ENCODE measurements around the gene MCM9.
"Not testable (repeated sequence)": the region's sequence is repeated elsewhere in the genome, so short reads cannot be mapped to it uniquely, and the experiment has no call there.

Gene MCM9

DNA sequence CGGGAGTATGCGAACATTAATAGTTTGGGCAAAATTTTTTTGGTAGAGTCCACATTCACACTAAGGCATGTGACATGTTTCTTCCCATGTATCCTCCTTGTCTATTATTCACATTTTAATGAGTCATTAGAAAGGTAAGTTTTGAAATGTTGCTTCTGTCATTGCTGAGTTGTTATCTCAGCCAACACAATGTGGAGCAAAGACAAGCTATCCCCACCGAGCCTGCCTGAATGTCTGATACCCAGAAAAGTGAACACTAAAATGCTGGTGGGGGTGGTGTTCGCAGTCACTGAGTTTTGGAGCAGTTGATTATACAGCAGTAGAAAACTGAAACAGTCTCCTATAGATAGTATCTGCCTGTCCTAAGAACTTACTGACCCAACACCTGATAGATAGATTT, 109.3 kb downstream of the MCM9 start:
- no peak for DNase-seq
- in situ Hi-C loops (cut with MboI; ENCODE audit: low pct_unique_long_range_greater_than_20kb, low sequenced_read_pairs) = no loop called here

DNA sequence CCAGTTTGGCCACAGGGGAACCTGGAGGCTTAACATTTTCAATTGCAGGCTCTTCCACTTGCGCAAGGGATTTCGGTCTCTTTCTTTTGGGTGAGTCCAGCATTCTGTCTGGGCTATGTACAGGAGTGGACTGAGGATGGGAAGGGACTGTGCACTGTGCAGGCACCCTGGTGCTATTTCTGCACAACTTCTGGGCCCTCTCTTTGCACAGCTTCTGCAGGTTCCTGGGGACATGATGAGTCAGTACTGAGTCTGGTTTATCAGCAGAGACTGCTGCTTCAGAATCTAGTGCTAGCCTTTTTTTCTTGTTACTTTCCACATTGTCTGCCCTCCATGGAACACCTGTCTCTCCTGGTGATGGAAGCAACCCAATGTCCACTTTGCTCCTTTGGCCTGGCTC, 119.5 kb downstream of the MCM9 start:
- in situ Hi-C loops (cut with MboI; ENCODE audit: low pct_unique_long_range_greater_than_20kb, low sequenced_read_pairs) = no loop called here
- no peak for DNase-seq

DNA sequence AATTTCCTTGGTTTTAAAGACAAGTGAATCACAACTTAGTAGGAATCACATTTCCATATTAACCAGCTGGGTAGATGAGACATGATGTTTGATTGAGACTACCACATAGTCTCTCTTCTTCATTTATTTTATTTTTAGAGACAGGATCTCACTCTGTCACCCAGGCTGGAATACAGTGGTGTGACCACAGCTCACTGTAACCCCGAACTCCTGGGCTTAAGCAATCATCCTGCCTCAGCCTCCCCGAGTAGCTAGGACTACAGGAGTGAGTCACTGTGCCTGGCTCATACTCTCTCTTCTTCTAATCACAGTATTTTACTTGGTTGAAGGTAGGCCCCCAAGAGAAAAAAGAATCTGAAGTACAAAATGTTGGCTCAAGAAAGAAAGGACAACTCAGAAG, 121.2 kb downstream of the MCM9 start:
- no peak for DNase-seq

DNA sequence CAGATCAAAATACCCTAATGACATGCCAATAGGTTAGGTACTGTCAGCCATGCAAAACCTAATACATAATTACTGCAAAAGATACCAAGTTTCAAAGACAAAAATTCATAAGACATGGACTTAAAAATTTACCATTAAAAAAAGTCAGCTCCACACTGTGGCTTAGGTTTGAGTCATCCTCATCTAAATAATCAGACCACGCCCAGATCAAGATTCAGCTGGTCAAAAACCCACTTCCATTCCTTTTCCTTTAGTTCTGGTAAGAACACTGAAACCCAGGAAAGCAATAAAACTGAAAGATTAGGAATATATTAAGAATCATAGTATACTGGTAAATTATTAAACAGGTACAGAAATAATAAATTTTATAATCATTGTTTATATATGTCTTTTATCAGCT, 122.0 kb downstream of the MCM9 start:
- in situ Hi-C loops (cut with MboI; ENCODE audit: low pct_unique_long_range_greater_than_20kb, low sequenced_read_pairs) = no loop called here
- DNase-seq = no peak

More for the DNA sequence above, 121.2 kb downstream of the MCM9 start:
- in situ Hi-C loops (cut with MboI; ENCODE audit: low pct_unique_long_range_greater_than_20kb, low sequenced_read_pairs) = no loop called here

DNA sequence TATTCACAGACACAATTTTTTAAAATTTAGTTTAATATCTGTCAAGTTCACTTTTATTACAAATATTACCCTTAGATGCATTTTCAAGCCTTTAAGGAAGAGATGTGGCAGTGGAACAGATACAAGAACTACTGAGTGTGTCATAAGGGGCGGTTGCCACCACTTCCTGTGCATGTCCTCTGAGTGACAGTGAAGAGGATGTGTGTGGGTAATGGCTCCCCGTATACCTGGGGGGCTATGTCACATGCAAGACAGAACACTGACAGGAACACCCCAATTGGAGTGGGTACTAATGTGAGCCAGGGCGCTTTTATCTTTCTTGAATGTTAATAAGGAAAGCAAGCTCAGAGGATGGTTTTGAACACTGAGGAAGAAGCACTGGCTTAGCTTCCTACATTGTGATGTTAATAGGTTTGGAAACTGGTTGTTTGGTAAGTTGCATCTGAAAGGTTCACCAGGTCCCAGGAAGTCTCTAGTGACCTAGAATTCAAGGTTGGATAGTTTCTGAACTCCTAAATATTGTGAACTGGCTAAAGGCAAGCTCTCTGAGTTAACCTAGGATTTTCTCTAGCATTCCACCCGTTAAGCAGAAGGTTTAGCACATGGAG, 124.4 kb downstream of the MCM9 start:
- in situ Hi-C loops (cut with MboI; ENCODE audit: low pct_unique_long_range_greater_than_20kb, low sequenced_read_pairs) = no loop called here
- DNase-seq = peak; percentile 66

DNA sequence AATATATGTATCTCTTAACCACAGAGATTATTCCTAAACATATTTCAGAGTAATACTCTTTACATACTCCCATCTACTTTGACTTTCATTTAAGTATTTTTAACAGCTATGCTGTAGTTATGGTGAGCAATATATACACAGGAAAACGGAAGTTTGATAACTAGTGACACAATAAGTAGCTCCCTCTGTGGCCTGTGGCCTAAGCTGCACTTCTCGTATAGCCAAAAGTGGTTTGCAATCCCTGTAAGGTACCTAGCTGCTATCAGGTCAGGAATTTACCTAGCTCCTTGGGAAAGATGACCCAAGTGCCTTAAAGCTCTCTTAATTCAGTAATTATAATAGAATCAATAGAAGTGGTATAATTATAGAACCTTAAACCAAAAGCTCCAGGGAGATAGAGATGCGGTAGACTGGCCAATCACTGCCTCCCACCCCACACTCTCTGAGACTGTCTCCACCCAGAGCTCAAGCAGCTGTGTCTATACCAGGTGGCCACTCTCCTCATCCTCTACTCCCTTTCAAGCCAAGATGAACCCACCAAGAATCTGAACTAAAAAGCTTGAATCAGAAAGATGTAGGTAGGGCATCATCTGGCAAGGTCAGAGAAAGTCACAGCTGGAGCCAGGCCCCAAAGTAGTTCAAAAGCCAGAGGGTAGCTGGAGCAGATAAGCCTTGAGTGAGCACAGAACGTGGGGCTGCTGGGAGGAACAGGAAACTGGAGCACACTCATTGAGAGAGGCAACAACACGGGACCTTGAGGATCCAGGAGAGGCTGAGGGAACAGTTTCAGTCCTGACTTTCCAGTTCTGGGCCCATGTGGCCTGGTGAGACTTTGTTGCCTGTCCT, 125.9 kb downstream of the MCM9 start:
- in situ Hi-C loops (cut with MboI; ENCODE audit: low pct_unique_long_range_greater_than_20kb, low sequenced_read_pairs) = no loop called here
- DNase-seq = peak; percentile 52

DNA sequence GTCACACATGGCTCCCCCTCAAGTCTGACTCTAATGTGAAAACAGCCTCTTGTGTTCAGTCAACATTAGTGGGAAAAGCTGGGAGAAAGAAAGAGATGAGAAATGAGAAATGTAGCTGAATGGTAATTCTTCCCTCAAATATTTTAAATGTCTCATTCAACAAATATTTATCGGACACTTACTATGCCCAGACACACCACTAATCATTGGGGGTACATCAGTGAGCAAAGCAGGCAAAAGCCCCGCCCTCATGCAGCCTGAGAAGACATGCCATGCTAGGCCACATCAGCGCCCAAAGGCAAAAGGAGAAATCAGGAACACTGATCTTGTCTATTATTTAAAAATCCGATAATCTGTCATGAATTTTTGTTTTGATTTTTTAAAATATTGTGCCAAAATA, 130.9 kb downstream of the MCM9 start:
- in situ Hi-C loops (cut with MboI; ENCODE audit: low pct_unique_long_range_greater_than_20kb, low sequenced_read_pairs) = no loop called here
- DNase-seq = no peak

DNA sequence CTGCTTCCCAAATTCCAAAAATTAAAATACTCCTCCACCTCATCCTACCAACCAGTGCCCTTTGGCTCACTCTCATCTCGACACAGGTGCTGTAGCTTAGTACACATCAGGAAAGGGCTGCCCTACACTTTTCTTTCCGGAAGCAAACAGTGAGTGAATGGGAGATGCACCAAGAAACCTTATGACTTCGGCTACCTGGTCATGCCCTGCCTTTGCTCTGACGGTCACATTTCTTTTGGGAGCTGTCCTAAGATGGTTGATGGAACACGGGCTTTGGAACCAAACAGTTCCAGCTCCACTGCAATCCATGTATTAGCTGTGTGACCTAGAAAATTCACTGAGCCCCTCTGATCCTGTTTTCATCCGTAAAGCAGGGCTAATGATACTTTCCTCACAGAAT, 133.7 kb downstream of the MCM9 start:
- no peak for DNase-seq
- in situ Hi-C loops (cut with MboI; ENCODE audit: low pct_unique_long_range_greater_than_20kb, low sequenced_read_pairs) = no loop called here

DNA sequence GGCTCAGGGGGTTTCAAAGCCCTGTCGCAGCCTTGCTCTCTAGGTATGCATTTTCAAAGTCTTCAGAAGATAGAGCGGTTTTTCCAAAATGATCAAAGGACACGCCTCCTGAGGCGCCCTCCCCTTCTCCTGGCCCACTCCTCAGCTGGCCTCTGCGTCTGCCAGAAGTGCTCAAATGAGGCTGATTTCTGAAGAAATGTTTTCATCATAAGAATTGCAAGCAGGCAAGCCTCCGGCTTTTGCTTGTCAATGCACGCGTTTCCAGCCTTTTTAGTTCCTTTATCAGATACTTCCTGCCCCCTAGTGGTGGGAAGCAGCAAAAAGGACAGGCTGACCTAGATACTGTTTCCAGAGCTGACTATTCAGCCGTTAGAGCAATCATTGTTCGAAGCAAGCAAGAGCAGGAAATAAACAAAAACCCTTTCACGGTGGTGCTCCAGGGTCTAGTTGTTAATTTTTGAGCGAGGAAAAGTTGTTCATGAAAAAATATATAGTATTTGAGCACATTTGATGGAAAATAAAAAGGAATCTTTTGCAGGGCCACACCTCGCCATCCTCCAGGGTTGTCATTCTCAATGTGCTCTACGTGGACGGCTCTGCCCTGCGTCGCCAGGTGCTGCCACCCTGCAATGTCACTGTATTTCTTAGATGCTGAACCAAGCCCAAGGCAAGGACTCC, 134.4 kb downstream of the MCM9 start:
- in situ Hi-C loops (cut with MboI; ENCODE audit: low pct_unique_long_range_greater_than_20kb, low sequenced_read_pairs) = no loop called here
- DNase-seq = peak; percentile 91

DNA sequence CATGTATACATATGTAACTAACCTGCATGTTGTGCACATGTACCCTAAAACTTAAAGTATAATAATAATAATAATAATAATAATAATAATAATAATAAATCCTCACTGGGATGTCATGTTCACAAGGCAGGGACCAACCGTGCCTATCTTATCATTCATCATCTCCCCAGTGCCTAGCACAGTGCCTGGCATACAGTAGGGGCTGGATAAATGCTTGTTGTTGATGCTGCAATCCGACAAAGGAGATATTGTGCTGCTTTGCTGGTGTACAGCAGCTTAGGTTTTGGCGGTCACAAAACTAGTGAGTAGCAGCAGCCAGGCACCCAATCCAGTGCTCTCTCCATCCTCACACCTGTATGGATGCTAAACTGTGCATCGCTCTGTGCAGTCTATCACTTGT, 135.1 kb downstream of the MCM9 start:
- in situ Hi-C loops (cut with MboI; ENCODE audit: low pct_unique_long_range_greater_than_20kb, low sequenced_read_pairs) = no loop called here
- no peak for DNase-seq

DNA sequence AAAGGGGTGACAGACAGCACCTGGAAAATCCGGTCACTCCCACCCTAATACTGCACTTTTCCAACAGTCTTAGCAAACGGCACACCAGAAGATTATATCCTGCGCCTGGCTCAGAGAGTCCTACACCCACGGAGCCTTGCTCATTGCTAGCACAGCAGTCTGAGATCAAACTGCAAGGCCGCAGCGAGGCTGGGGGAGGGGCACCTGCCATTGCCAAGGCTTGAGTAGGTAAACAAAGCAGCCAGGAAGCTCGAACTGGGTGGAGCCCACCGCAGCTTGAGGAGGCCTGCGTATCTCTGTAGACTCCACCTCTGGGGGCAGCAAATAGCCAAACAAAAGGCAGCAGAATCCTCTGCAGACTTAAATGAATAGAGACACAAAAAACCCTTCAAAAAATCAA, 138.4 kb downstream of the MCM9 start:
- peak; percentile 30 for DNase-seq
- in situ Hi-C loops (cut with MboI; ENCODE audit: low pct_unique_long_range_greater_than_20kb, low sequenced_read_pairs) = not testable (repeated sequence)

DNA sequence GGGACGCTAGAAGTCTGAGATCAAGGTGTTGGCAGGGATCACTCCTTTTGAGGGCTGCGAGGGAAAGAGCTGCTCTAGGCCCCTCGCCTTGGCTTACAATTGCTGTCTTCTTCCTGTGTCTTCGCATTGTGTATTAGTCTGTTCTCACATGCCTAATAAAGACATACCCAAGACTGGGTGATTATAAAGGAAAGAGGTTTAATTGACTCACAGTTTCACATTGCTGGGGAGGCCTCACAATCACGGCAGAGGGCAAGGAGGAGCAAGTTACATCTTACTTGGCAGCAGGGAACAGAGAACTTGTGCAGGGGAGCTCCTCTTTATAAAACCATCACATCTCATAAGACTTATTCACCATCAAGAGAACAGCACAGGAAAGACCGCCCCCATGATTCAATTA, 143.5 kb downstream of the MCM9 start:
- in situ Hi-C loops (cut with MboI; ENCODE audit: low pct_unique_long_range_greater_than_20kb, low sequenced_read_pairs) = no loop called here
- DNase-seq = no peak

DNA sequence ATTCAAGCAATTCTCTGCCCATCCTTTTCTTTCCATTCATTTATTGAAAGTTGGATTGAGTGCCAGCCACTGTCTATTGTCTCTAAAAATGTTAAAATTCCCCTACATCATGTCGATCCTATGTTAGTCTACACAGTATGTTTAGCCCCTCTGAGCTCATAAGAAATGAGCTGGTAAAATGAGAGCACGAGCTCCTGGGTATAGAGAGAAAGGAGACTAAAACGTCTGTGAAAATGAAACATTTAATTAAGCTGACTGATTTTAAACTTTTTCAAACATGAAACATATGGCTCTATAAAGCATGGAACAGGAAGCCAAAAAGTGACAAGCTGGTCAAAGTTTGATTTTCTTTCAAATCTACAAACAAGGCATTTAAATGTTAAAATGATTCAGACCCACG, 145.0 kb downstream of the MCM9 start:
- in situ Hi-C loops (cut with MboI; ENCODE audit: low pct_unique_long_range_greater_than_20kb, low sequenced_read_pairs) = no loop called here
- no peak for DNase-seq

DNA sequence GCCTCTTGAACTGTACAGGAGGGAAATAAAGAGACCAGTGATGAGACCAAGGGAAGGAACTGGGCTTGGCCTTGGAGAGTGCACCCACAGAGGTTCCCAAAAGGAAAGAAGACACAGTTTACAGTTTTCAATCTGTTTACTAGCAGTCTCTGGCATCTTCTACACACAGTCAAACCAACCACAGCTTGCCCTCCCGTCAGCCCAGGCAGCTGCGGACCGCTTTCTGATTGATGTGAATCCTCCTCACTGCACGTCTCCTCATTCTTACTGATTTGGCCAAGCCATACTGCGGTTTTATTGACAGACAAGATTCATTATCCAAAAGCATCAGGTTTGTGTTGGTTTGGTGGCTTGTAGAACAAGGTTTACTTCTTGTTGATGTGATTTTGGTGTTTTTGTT, 145.5 kb downstream of the MCM9 start:
- DNase-seq = no peak
- in situ Hi-C loops (cut with MboI; ENCODE audit: low pct_unique_long_range_greater_than_20kb, low sequenced_read_pairs) = no loop called here

DNA sequence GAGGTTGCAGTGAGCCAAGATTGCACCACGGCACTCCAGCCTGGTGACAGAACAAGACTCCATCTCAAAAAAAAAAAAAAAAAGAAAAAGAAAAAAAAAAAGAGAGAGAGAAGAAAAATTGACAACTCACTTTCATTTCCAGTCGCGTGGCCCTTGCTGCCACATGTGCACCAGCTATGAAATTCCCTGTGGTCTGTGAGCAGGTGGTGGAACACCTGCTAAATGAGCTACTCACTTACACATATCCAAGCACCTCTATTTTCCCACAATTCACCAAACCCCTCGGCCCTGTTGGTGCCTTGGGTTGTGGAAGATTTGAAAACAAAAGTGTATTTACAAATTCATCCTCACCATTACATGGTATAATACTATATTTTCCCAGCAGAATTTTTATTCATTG, 146.3 kb downstream of the MCM9 start:
- in situ Hi-C loops (cut with MboI; ENCODE audit: low pct_unique_long_range_greater_than_20kb, low sequenced_read_pairs) = no loop called here
- no peak for DNase-seq

DNA sequence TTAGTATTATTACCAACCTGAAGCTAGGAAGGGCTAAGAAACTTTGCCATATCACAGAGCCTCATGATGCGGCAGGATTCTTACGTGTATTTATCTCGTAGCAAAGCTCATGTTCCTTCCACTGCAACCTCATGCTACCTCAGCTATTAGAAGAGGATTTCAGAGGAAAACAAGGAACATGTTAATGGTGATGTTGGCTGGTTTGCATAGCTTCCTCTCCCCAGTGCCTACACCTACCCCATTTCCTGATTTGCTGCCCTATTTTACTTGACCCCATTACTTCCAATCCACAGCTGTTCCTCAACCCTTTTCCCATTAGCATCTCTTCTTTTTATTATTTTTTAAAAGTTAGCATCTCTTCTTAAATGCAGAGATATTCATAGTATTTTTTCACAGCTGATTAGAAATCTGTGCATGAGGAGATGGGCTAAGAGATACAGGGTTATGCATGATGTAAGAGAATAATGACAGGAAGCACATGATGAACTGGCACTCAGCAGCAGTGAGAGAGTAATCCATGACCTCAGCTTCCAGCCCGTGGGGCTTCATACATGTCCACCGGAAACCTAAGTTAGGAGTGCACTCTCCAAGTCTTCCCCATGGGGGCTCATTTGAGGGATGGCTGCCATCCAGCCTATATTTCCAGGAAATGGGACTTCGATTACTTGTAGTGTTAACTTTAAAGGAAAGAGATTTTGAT, 147.1 kb downstream of the MCM9 start:
- in situ Hi-C loops (cut with MboI; ENCODE audit: low pct_unique_long_range_greater_than_20kb, low sequenced_read_pairs) = no loop called here
- peak; percentile 55 for DNase-seq

DNA sequence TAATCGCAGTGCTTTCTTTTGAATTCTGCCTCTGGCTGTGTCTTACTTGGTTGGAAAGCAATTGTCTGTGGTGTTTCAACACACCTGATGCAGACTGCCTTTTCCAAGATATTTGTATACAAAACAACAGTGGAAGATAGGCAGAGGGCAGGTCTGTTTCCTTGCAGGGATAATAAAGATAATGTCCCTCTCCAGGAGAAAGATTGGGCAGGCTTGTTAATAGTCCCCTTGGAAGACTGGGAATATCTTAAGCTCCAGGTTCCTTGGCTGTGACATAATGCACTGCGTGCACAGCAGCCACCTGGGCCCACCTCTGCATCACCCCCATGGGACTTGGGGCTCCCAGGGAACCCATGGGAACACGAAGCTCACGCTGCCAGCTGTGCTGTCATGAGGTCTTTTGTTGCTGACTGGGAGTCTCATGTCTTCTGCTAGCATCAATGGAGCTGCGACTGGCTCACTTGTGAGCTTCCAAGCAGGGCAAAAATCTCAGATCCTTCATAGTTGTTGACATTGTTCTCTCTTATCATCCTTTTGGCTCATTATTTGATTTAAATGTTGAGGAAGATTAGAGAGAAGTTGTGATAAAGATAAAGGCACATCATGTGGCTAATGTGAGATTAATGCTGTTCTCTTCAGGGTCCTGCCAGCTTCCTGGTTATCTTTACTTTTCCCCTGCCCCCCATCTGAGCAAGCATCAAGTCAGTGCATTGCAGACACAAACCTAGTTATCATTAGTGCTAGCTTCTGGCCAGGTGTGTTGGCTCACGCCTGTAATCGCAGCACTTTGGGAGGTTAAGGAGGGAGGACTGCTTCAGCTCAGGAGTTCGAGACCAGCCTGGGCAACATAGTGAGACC, 148.1 kb downstream of the MCM9 start:
- DNase-seq = no peak
- in situ Hi-C loops (cut with MboI; ENCODE audit: low pct_unique_long_range_greater_than_20kb, low sequenced_read_pairs) = no loop called here

DNA sequence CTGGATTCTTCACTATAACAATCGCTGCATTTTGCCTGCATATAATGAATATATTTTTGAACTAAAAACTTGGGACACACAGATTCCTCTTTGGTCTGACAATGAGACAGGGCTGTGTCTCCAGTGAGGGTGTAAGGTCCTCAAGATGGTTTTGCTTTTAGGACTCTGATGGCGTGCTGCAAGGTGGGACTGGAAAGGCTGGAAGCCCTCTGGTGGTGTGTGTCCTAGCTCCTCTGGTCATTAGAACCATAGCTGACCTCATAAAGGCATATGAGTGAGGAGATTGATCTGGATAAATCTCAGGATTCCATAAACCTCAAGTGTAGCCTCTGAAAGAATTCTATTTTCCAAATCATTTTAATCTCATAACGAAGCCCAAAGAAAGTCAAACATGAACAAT, 149.4 kb downstream of the MCM9 start:
- DNase-seq = no peak
- in situ Hi-C loops (cut with MboI; ENCODE audit: low pct_unique_long_range_greater_than_20kb, low sequenced_read_pairs) = no loop called here

DNA sequence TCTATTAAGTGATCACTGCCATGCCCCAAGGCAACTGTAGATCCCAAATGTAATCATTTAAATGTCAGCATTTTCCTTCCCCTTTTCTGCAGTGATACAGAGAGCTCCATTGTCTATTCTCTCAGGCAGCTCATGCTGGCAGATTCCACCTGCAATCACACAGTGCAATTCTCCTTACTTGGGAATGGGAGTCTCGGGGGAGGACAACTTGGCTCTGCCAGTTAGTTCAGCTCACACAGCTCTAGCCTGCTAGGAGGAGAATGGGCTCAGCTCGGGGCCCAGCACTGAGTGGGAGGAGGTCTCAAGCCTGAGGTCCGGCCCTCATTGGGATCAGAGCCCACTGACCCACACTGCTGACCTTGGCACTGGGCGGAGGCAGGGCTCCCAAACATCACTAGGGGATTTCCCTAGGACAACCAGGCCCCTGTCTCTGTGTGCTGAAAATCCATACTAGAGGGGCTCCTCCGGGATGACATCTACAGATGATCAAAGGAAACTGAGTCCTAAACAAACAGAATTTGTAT, 150.3 kb downstream of the MCM9 start:
- in situ Hi-C loops (cut with MboI; ENCODE audit: low pct_unique_long_range_greater_than_20kb, low sequenced_read_pairs) = no loop called here
- DNase-seq = peak; percentile 49

Data from KBM-7 (cell line).